ENCODE measurements around the gene VGLL4. TPM values are rescaled to one million over a fixed set of nuclear protein-coding genes. Genes with fewer than 3 reads are reported as not detected.

Gene VGLL4
- total and polyA plus RNA-seq, 5 donors from 2014 or later, result 8.5 to 16.3 (median 14.0) TPM

GRCh38 chr3:11632966-11633365 is 10.7 kb downstream of the VGLL4 start:
- no peak for ATAC-seq (ENCODE audit: low read depth in 2 of 2)
- Mint-ChIP-seq H3K4me1 (peaks cover 29 to 74% (median 48%) of the 10 kb centered on the region in 4 donors), H3K4me3 (no peak overlapping the region), H3K27me3 (no peaks in the 10 kb centered on the region), H3K9me3 (no peaks in the 10 kb centered on the region), H3K27ac (no peak overlapping the region), H3K36me3 (no peaks in the 10 kb centered on the region)
- Histone ChIP-seq H3K27me3 (ENCODE audit: control insufficient read depth, insufficient read depth, low read length) (no peaks in the 10 kb centered on the region), H3K27ac (ENCODE audit: insufficient read depth, low read length, poor library complexity, severe bottlenecking) (no peak overlapping the region), H3K4me1 (ENCODE audit: control insufficient read depth, insufficient read depth, low read length, poor library complexity, severe bottlenecking) (peaks cover 6% of the 10 kb centered on the region), H3K36me3 (ENCODE audit: control insufficient read depth, insufficient read depth, low read length) (no peaks in the 10 kb centered on the region), H3K4me3 (ENCODE audit: low read depth, low read length) (no peak overlapping the region), H3K9me3 (ENCODE audit: control insufficient read depth in 2 of 2, low read length in 2 of 2) (no peaks in the 10 kb centered on the region)
- no peak for DNase-seq

GRCh38 chr3:11632564-11632963 is 11.2 kb downstream of the VGLL4 start:
- Mint-ChIP-seq H3K27me3 (no peaks in the 10 kb centered on the region), H3K9me3 (no peaks in the 10 kb centered on the region), H3K4me3 (no peak overlapping the region), H3K36me3 (peaks cover 3% of the 10 kb centered on the region), H3K27ac (no peak overlapping the region), H3K4me1 (peaks cover 28 to 74% (median 46%) of the 10 kb centered on the region in 4 donors)
- DNase-seq, result no peak
- Histone ChIP-seq H3K27ac (ENCODE audit: insufficient read depth, low read length, poor library complexity, severe bottlenecking) (no peak overlapping the region), H3K36me3 (ENCODE audit: control insufficient read depth, insufficient read depth, low read length) (no peaks in the 10 kb centered on the region), H3K4me3 (ENCODE audit: low read depth, low read length) (no peak overlapping the region), H3K9me3 (ENCODE audit: control insufficient read depth in 2 of 2, low read length in 2 of 2) (no peaks in the 10 kb centered on the region), H3K27me3 (ENCODE audit: control insufficient read depth, insufficient read depth, low read length) (no peaks in the 10 kb centered on the region), H3K4me1 (ENCODE audit: control insufficient read depth, insufficient read depth, low read length, poor library complexity, severe bottlenecking) (peaks cover 6% of the 10 kb centered on the region)
- ATAC-seq (ENCODE audit: low read depth in 2 of 2), result no peak

GRCh38 chr3:11631820-11632219 is 11.9 kb downstream of the VGLL4 start:
- H3K27me3 ChIP-seq (ENCODE audit: control insufficient read depth, insufficient read depth, low read length), result no peaks in the 10 kb centered on the region
- peaks cover 6% of the 10 kb centered on the region for H3K4me1 ChIP-seq (ENCODE audit: control insufficient read depth, insufficient read depth, low read length, poor library complexity, severe bottlenecking)
- Mint-ChIP-seq H3K4me3 (no peak overlapping the region), H3K27ac (no peak overlapping the region), H3K27me3 (no peaks in the 10 kb centered on the region), H3K4me1 (peaks cover 20 to 73% (median 40%) of the 10 kb centered on the region in 4 donors), H3K36me3 (peaks cover 7% of the 10 kb centered on the region), H3K9me3 (no peaks in the 10 kb centered on the region)
- H3K9me3 ChIP-seq (ENCODE audit: control insufficient read depth in 2 of 2, low read length in 2 of 2), result no peaks in the 10 kb centered on the region
- ATAC-seq (ENCODE audit: low read depth in 2 of 2) (no peak), DNase-seq (no peak)
- no peaks in the 10 kb centered on the region for H3K36me3 ChIP-seq (ENCODE audit: control insufficient read depth, insufficient read depth, low read length)
- H3K4me3 ChIP-seq (ENCODE audit: low read depth, low read length), result no peak overlapping the region
- no peak overlapping the region for H3K27ac ChIP-seq (ENCODE audit: insufficient read depth, low read length, poor library complexity, severe bottlenecking)

GRCh38 chr3:11629716-11630115 is 14.0 kb downstream of the VGLL4 start:
- Mint-ChIP-seq H3K4me1 (peaks cover 27 to 75% (median 44%) of the 10 kb centered on the region in 4 donors), H3K36me3 (peaks cover 13% of the 10 kb centered on the region), H3K27me3 (no peaks in the 10 kb centered on the region), H3K9me3 (no peaks in the 10 kb centered on the region), H3K27ac (no peak overlapping the region), H3K4me3 (no peak overlapping the region)
- no peaks in the 10 kb centered on the region for H3K27me3 ChIP-seq (ENCODE audit: control insufficient read depth, insufficient read depth, low read length)
- no peak overlapping the region for H3K4me3 ChIP-seq (ENCODE audit: low read depth, low read length)
- no peaks in the 10 kb centered on the region for H3K9me3 ChIP-seq (ENCODE audit: control insufficient read depth in 2 of 2, low read length in 2 of 2)
- ATAC-seq (ENCODE audit: low read depth in 2 of 2), result no peak
- peaks cover 25% of the 10 kb centered on the region for H3K4me1 ChIP-seq (ENCODE audit: control insufficient read depth, insufficient read depth, low read length, poor library complexity, severe bottlenecking)
- no peak overlapping the region for H3K27ac ChIP-seq (ENCODE audit: insufficient read depth, low read length, poor library complexity, severe bottlenecking)
- no peak for DNase-seq
- H3K36me3 ChIP-seq (ENCODE audit: control insufficient read depth, insufficient read depth, low read length), result no peaks in the 10 kb centered on the region

GRCh38 chr3:11627612-11628011 is 16.1 kb downstream of the VGLL4 start:
- no peaks in the 10 kb centered on the region for H3K9me3 ChIP-seq (ENCODE audit: control insufficient read depth in 2 of 2, low read length in 2 of 2)
- H3K9me3 Mint-ChIP-seq, result peaks cover 0 to 2% (median 0%) of the 10 kb centered on the region in 7 donors
- H3K27ac ChIP-seq (ENCODE audit: insufficient read depth, low read length, poor library complexity, severe bottlenecking), result no peak overlapping the region
- no peaks in the 10 kb centered on the region for H3K27me3 ChIP-seq (ENCODE audit: control insufficient read depth, insufficient read depth, low read length)
- no peak overlapping the region for H3K27ac Mint-ChIP-seq
- peaks cover 24% of the 10 kb centered on the region for H3K4me1 ChIP-seq (ENCODE audit: control insufficient read depth, insufficient read depth, low read length, poor library complexity, severe bottlenecking)
- peaks cover 13% of the 10 kb centered on the region for H3K36me3 Mint-ChIP-seq
- H3K4me3 ChIP-seq (ENCODE audit: low read depth, low read length), result no peak overlapping the region
- no peak for ATAC-seq (ENCODE audit: low read depth in 2 of 2)
- no peak overlapping the region for H3K4me3 Mint-ChIP-seq
- peaks cover 34 to 73% (median 43%) of the 10 kb centered on the region in 4 donors for H3K4me1 Mint-ChIP-seq
- no peaks in the 10 kb centered on the region for H3K27me3 Mint-ChIP-seq
- DNase-seq, result no peak
- H3K36me3 ChIP-seq (ENCODE audit: control insufficient read depth, insufficient read depth, low read length), result no peaks in the 10 kb centered on the region

- Histone ChIP-seq H3K4me1 (ENCODE audit: control insufficient read depth, insufficient read depth, low read length, poor library complexity, severe bottlenecking) (peaks cover 24% of the 10 kb centered on the region), H3K9me3 (ENCODE audit: control insufficient read depth in 2 of 2, low read length in 2 of 2) (no peaks in the 10 kb centered on the region), H3K27me3 (ENCODE audit: control insufficient read depth, insufficient read depth, low read length) (no peaks in the 10 kb centered on the region), H3K4me3 (ENCODE audit: low read depth, low read length) (peak overlapping the region; percentile 41), H3K36me3 (ENCODE audit: control insufficient read depth, insufficient read depth, low read length) (no peaks in the 10 kb centered on the region), H3K27ac (ENCODE audit: insufficient read depth, low read length, poor library complexity, severe bottlenecking) (no peak overlapping the region)
- Mint-ChIP-seq H3K4me3 (peak overlapping the region in 1 of 4 donors; percentile 15), H3K4me1 (peaks cover 35 to 71% (median 40%) of the 10 kb centered on the region in 4 donors), H3K27ac (peak overlapping the region in 2 of 3 donors; percentile 5 to 70), H3K36me3 (peaks cover 13% of the 10 kb centered on the region), H3K27me3 (no peaks in the 10 kb centered on the region), H3K9me3 (peaks cover 0 to 2% (median 0%) of the 10 kb centered on the region in 7 donors)
- ATAC-seq (ENCODE audit: low read depth in 2 of 2), result no peak
- peak in 1 of 3 donors; percentile 37 for DNase-seq
Observed at GRCh38 chr3:11626084-11626463, 17.6 kb downstream of the VGLL4 start.

- peak overlapping the region in 1 of 4 donors; percentile 67 for H3K4me3 Mint-ChIP-seq
- no peak overlapping the region for H3K27ac ChIP-seq (ENCODE audit: insufficient read depth, low read length, poor library complexity, severe bottlenecking)
Observed at GRCh38 chr3:11625376-11626083, 18.2 kb downstream of the VGLL4 start.

More at GRCh38 chr3:11625376-11626083, 18.2 kb downstream of the VGLL4 start:
- Histone ChIP-seq H3K4me3 (ENCODE audit: low read depth, low read length) (peak overlapping the region; percentile 41), H3K4me1 (ENCODE audit: control insufficient read depth, insufficient read depth, low read length, poor library complexity, severe bottlenecking) (peaks cover 24% of the 10 kb centered on the region), H3K9me3 (ENCODE audit: control insufficient read depth in 2 of 2, low read length in 2 of 2) (no peaks in the 10 kb centered on the region), H3K27me3 (ENCODE audit: control insufficient read depth, insufficient read depth, low read length) (no peaks in the 10 kb centered on the region), H3K36me3 (ENCODE audit: control insufficient read depth, insufficient read depth, low read length) (no peaks in the 10 kb centered on the region)
- H3K27me3 Mint-ChIP-seq, result no peaks in the 10 kb centered on the region
- ATAC-seq (ENCODE audit: low read depth in 2 of 2) (no peak), DNase-seq (no peak)
- peak overlapping the region in 2 of 3 donors; percentile 70 to 83 for H3K27ac Mint-ChIP-seq
- H3K36me3 Mint-ChIP-seq, result peaks cover 13% of the 10 kb centered on the region
- peaks cover 36 to 72% (median 42%) of the 10 kb centered on the region in 4 donors for H3K4me1 Mint-ChIP-seq
- H3K9me3 Mint-ChIP-seq, result peaks cover 0 to 2% (median 0%) of the 10 kb centered on the region in 7 donors

Measured in CD4-positive, CD25-positive, alpha-beta regulatory T cell (primary cell).